DMS79 treated with DMSO at 0.1 percent for 48 hours (cell line): ENCODE measurements around the gene GRK5.

Experiments
- DNase-seq: peaks from one replicate; lab custom pipeline; 2025; lab: John Stamatoyannopoulos, UW

GRK5 gene

DNA sequence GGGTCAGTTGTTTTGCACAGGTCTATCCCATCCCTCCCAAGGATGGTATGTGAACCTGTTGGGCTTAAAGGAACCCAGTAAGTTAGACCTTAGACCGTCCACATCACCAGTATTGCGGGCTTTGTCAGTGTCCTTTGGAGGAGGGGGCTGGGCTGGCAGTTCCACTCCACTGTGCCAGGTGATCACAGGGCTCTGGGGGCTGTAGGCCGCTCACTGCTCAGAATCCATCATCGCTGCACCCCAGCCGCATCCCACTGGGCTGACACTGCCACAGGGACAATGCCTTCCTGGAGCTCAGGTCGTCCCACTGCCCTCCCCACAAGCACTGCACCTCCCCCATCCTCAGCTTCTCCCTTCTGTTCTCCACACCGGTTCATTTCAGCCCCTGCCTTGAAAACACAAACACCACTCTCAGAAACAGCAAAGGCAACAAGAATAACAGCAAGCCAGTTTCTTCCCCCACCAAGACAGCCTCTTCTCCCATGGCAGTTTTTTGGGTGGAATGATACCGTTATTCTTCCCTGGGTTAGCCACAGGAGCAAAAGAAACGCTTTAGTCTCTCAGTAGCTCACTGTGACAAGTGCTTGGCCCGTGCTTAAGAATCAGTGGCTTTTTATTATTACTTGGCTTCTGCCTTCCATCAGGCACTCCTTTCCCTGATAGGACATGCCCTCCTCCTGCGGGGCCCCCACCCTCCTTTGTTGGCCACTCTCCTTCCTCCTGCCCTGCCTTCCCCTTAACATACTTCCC lies 111.2 kb downstream of the GRK5 start:
- peak; percentile 9 for DNase-seq

DNA sequence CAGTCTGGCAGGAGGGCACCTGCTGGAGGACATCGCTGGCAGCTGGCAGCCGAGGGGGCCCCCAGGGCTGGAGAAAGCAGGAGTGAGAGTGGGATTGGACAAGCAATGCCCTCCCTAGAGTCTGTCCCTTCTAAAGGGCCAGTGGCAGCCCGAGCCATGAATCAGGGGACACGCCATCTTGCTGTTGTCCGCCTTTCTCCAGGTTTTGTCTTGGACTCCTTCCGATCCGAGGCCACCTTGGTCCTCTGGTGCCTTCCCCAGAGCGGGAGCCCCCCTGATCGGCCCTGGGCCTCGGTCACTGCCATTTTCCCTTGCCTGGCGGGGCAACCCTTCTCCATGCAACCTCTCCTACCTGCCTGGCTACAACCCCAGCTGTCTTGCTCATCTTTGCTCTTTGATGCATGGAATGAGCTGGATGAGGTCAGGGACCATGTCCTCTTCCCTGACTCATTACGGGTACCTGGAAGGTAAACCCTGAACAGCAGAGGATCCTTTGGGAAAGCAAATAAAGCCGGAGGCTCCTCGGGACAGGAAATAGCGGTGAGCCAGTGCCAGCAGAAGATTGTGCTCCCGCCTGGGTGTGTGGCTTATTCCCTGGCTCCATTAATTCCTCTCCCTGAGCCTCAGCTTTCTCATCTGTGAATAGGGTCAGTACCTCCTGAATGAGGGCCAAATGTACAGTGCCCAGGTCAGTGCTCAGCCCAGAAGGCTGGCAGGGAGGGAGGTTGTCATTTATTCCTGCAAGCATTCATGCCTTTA lies 112.0 kb downstream of the GRK5 start:
- no peak for DNase-seq

DNA sequence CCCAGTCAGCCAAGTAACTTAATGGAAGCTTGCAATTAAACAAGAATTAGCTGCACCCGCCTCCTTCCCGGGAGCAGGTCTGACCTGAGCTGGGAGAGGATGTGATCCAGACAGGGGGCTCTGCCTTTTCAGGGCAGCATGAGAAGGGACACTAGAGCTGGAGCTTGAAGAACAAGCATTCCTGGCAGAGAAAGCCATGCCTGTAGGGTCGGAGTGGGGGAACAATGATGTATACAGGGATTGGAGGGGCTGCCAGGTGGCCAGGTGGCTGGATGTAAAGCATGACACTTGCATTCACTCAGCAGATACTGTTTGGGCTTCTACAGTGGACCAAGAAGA lies 112.5 kb downstream of the GRK5 start:
- DNase-seq, result no peak

GRCh38 chr10:119320981-119321380 lies 113.6 kb downstream of the GRK5 start:
- no peak for DNase-seq

DNA sequence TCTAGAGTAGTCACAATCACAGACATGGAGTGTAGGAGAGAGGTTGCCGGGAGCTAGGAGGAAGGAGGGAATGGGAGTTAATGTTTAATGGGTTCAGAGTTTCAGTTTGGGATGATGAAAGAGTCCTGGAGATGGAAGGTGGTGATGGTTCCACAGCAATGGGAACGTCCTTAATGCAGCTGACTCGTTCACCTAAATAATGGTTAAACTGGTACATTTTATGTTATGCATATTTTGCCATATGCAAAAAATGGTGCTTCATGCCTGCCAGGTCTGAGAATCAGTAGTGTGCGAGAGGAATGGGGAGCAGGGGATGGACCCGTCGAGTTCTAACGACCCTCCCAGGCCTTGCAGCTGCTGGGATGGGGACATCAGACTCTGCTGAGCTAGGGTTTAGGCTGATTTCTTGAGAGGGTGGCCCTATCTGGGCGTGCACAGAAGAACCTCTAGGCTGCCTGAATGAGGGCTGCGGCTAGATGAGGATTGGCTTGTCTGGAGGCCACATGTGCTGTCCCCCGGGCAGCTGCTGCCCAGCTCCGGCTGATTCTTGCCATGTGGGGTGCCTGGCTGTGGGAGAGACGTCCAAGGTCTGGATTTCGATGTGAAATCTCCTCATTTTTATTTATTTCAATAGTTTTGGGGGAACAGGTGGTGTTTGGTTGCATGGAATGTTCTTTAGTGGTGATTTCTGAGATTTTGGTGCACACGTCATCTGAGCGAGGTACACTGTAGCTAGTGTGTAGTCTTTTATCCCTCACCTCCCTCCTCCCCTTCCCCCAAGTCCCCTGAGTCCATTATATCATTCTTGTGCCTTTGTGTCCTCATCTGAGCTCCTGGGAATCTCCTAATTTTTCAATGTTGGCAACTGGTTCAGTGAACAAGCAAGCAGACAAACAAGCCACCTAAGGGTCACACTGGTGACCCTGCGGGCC lies 116.0 kb downstream of the GRK5 start:
- DNase-seq, result no peak

- DNase-seq, result peak; percentile 43
These were observed 117.8 kb downstream of the GRK5 start for GRCh38 chr10:119325131-119325530.

DNA sequence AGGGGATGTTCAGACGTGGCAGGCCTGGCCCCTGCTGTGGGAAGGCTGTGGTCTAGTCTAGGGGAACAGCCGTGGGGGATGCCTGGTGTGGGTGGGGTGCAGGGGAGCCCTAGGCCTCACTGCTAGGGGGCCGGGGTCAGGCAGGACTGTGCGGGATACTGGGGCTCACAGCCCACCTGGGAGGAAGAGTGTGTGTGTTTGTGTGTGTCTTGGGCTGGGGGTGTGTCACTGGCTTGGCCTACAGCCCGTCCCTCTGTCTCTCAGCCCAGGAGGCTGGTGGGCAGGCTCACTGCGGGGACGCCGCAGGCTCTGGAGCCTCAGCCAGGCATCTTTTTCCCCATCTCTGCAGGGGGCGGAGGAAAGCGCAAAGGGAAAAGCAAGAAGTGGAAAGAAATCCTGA lies 118.8 kb downstream of the GRK5 start:
- DNase-seq, result no peak

- no peak for DNase-seq
These were observed 119.8 kb downstream of the GRK5 start for GRCh38 chr10:119327096-119327745.

GRCh38 chr10:119328223-119328622 lies 120.9 kb downstream of the GRK5 start:
- DNase-seq, result no peak

- no peak for DNase-seq
These were observed 123.0 kb downstream of the GRK5 start for GRCh38 chr10:119330342-119330741.

GRCh38 chr10:119331061-119331460 lies 123.7 kb downstream of the GRK5 start:
- DNase-seq, result no peak

- DNase-seq, result no peak
These were observed 125.9 kb downstream of the GRK5 start for GRCh38 chr10:119333146-119333792.

DNA sequence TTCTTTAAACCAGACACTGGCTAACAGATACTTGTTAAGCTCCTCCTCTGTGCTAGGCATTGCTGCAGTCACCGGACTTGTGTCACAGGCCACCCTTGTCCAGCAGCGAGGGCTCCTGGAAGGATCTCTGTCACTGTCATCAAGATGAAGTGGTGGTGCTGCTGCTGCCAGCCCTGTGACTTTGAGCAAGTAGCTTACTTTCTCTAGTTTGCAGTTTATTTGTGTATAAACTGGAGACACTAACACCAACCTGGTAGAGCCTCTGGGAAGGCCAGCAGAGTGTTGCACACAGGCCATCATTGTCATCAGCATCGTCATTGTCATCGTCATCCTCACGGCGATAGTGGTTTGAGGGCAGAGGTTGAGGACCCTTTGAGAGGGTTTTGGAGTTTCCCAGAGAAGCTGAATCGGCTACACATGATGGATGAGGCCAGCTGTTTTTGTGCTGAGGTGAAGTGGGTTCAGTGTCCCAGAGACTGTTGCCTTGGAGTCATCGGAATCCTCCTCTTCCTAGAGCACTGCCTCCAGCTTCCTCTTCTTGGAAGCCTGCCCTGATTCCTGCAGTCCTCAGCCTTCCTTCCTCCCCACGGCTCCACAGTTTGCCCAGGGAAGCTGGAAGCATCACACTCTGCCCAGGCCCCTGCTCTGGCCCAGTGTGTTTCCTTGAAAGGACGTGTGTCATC lies 128.4 kb downstream of the GRK5 start:
- DNase-seq, result no peak

DNA sequence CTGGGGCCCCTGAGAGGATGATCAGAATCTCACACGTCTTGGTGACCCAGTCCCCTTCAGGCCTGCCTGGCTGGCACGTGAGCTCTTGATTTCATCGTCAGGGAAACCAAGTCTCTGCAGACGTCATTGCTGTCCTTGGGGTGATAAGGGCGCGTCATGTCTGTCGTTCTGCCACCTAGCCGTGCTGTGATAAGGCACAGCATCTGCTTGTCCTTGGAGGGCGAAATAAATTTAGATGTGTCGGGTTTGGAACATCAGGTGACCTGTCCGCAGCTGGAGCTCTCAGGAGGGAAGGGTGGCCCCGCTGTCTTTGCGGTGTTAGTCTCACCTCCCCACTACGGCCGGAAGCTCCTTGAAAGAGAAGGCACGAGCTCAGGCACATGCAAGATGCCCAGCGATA lies 129.2 kb downstream of the GRK5 start:
- DNase-seq, result no peak

GRCh38 chr10:119337223-119337622 lies 129.9 kb downstream of the GRK5 start:
- DNase-seq, result no peak

GRCh38 chr10:119337796-119338432 lies 130.5 kb downstream of the GRK5 start:
- no peak for DNase-seq

DNA sequence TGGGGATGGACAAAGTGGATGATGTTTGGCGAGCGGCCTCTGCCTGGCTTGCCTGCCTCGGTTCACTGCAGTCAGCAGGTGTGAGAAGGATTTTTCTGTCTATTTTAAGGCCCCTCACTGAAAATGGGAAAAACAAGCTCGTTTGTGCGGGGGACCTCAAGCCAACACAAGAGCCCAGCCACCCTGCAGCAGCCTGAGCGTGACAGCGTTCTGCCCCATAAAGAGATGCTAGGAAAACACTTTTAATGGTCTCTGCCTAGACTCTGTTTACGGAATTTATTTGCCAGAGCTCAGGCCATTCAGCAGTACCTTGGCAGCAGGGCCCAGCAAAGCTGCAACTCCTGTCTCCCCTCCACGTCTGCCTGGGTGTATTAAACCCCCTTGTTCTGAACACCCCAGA lies 131.7 kb downstream of the GRK5 start:
- peak; percentile 34 for DNase-seq

- no peak for DNase-seq
These were observed 133.6 kb downstream of the GRK5 start for GRCh38 chr10:119340893-119341458.

DNA sequence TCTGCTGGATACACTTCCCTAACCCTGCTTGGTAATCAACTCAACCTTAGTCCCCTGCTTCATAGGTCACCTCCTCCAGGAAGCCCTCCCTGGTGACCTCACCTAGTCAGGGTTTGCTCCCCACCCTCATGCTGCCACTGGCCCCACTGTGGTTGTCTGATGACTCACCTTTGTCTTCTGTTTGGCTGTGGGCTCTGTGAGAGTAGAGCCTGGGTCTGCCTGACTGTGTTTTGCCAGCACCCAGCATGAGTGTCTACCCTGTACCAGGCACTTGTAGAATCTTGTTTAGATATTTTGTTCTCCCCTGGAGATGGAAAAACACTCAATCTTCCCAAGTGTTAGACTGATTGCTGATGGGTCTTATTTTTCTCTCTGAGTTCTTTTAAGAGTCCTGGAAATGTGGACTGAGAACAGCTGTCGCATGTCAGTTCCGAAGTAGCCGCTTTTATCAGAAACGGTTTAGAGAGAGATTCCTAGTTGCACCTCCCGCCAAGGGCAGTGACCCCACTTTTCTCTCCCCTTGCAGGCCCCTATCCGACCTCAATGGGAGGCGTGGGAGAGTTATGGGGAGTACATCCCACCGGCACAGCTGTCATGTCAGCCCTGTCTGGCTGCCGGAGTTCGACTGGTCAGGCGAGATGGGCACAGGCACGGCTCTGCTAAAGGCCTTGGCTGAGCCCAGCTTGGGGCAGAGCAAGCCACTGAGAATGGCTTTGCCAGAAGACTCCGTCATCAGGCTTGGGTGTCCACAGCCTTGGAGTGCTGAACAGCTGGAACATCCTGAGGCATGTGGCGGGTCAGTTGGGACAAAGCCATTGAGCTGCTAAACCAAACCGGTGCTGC lies 134.3 kb downstream of the GRK5 start:
- DNase-seq, result no peak
